ENCODE measurements around the gene CKAP2L. TPM values are rescaled to one million over a fixed set of nuclear protein-coding genes. Genes with fewer than 3 reads are reported as not detected.
A peak's percentile ranks its signal among the peaks of the same experiment; 100 is the strongest.

CKAP2L gene
- total RNA-seq, 4 donors from 2014 or later = 1.2 to 11.3 (median 2.0) TPM

GRCh38 chr2:112692495-112692911 is 71.9 kb downstream of the CKAP2L start:
- no peak overlapping the region for H3K4me3 ChIP-seq (ENCODE audit: low read depth, poor library complexity, severe bottlenecking)
- TF ChIP-seq CTCF (IDR thresholded peaks at IDR 0.05) (peak in 1 of 3 donors; percentile 70), POLR2A (IDR thresholded peaks at IDR 0.05) (no peak)
- intact Hi-C loops (cut with DNase I; ENCODE audit: low total_unique reads) = no loop called here
- WGBS, 2 donors = 16 to 28% methylated on average over 5 of the region's 5 CpGs
- peak; percentile 79 to 87 for DNase-seq (ENCODE audit: low spot score in 2 of 2)

GRCh38 chr2:112691881-112692281 is 72.5 kb downstream of the CKAP2L start:
- intact Hi-C loops (cut with DNase I; ENCODE audit: low total_unique reads) = no loop called here
- DNase-seq (ENCODE audit: low spot score in 2 of 2) = peak in 1 of 2 donors; percentile 43
- WGBS, 2 donors = 57 to 64% methylated on average over 4 of the region's 4 CpGs
- no peak overlapping the region for H3K4me3 ChIP-seq (ENCODE audit: low read depth, poor library complexity, severe bottlenecking)
- TF ChIP-seq POLR2A (IDR thresholded peaks at IDR 0.05) (no peak), CTCF (IDR thresholded peaks at IDR 0.05) (no peak)

GRCh38 chr2:112690853-112691401 is 73.5 kb downstream of the CKAP2L start:
- peak; percentile 53 to 91 for DNase-seq (ENCODE audit: low spot score in 2 of 2)
- TF ChIP-seq POLR2A (IDR thresholded peaks at IDR 0.05) = no peak
- no peak for TF ChIP-seq CTCF (IDR thresholded peaks at IDR 0.05)
- WGBS, 2 donors = 24 to 30% methylated on average over 9 of the region's 9 CpGs
- H3K4me3 ChIP-seq (ENCODE audit: low read depth, poor library complexity, severe bottlenecking) = no peak overlapping the region
- intact Hi-C loops (cut with DNase I; ENCODE audit: low total_unique reads) = no loop called here

- 87% methylated on average over 14 of the region's 14 CpGs for WGBS, 2 donors
- no peak overlapping the region for H3K4me3 ChIP-seq (ENCODE audit: low read depth, poor library complexity, severe bottlenecking)
- DNase-seq (ENCODE audit: low spot score in 2 of 2) = no peak
- intact Hi-C loops (cut with DNase I; ENCODE audit: low total_unique reads) = no loop called here
- TF ChIP-seq POLR2A (IDR thresholded peaks at IDR 0.05) (no peak), CTCF (IDR thresholded peaks at IDR 0.05) (no peak)
Observed at GRCh38 chr2:112688086-112688880, 76.1 kb downstream of the CKAP2L start.

GRCh38 chr2:112687522-112687921 is 76.9 kb downstream of the CKAP2L start:
- intact Hi-C loops (cut with DNase I; ENCODE audit: low total_unique reads) = no loop called here
- no peak for DNase-seq (ENCODE audit: low spot score in 2 of 2)
- no peak for TF ChIP-seq CTCF (IDR thresholded peaks at IDR 0.05)
- TF ChIP-seq POLR2A (IDR thresholded peaks at IDR 0.05) = no peak
- 85 to 88% methylated on average over 6 of the region's 6 CpGs for whole genome bisulfite sequencing, 2 donors
- no peak overlapping the region for H3K4me3 ChIP-seq (ENCODE audit: low read depth, poor library complexity, severe bottlenecking)

Other genes with a start within 250 kb of the CKAP2L start
- gene POLR1B, start 222.1 kb downstream of the CKAP2L start, total RNA-seq = 10 to 100 TPM; 12.4 to 17.0 (median 16.1) TPM
- 10 to 100 TPM; 12.4 to 26.8 (median 24.1) TPM for gene CHCHD5, start 180.0 kb downstream of the CKAP2L start, total RNA-seq
- gene SLC20A1, start 118.7 kb downstream of the CKAP2L start, total RNA-seq = 10 to 100 TPM in 3 of 4 donors, 1 to 10 TPM in 1; 5.0 to 19.2 (median 12.4) TPM
- gene NT5DC4, start 43.6 kb downstream of the CKAP2L start, total RNA-seq = not detected
- gene IL1A, start 19.9 kb upstream of the CKAP2L start, total RNA-seq = 1 to 10 TPM in 1 of 4 donors, under 1 TPM in 3; 0.53 to 5.3 (median 0.84) TPM
- under 1 TPM in 1 of 4 donors, not detected in 3; 0.47 TPM for gene IL1B, start 72.2 kb upstream of the CKAP2L start, total RNA-seq
- 100 to 1,000 TPM; 132 to 315 (median 147) TPM for gene IL37, start 146.6 kb upstream of the CKAP2L start, total RNA-seq
- gene IL36G, start 213.4 kb upstream of the CKAP2L start, total RNA-seq = 10 to 100 TPM; 19.1 to 65.1 (median 24.5) TPM
- gene IL36A, start 240.8 kb upstream of the CKAP2L start, total RNA-seq = not detected